OCI-LY3 (cell line): Measurements from ENCODE around the gene PPP2R2D.

Source experiments
- H2AFZ ChIP-seq: fragments of 200-600, 300-600 bp; shearing (Covaris generic); 2 replicates; pipeline ENCODE4 v1.6.0; 2014; ENCODE audit warnings: antibody characterized with exemption, low read depth, low read length
- H3K27ac ChIP-seq: fragments of 200-600, 300-600 bp; sonication (generic); 2 replicates; pipeline ENCODE4 v1.5.1; 2014; ENCODE audit warnings: mild to moderate bottlenecking, low read length, moderate library complexity, mixed read lengths
- H3K27me3 ChIP-seq: fragments of 200-600, 300-600 bp; sonication (generic); 2 replicates; pipeline ENCODE4 v1.6.1; 2014; ENCODE audit warnings: low read depth, low read length, mixed read lengths
- H3K36me3 ChIP-seq: fragments of 200-600, 300-600 bp; sonication (generic); replicated peaks from 2 replicates; pipeline ENCODE3; 2014; ENCODE audit warnings: low read depth, low read length, mixed read lengths
- H3K4me1 ChIP-seq: fragments of 300-600, 200-600 bp; sonication (generic); 2 replicates; pipeline ENCODE4 v1.6.1; 2014; ENCODE audit warnings: low read length, mixed read lengths
- H3K4me2 ChIP-seq: fragments of 200-600, 300-600 bp; sonication (generic); 2 replicates; pipeline ENCODE4 v1.6.1; 2014; ENCODE audit warnings: low read length, mixed read lengths
- H3K4me3 ChIP-seq: fragments of 300-600, 200-600 bp; sonication (generic); 2 replicates; pipeline ENCODE4 v1.5.1; 2014; ENCODE audit warnings: antibody characterized with exemption, mild to moderate bottlenecking, low read length, moderate library complexity
- H3K79me2 ChIP-seq: fragments of 300-600, 200-600 bp; shearing (Covaris generic); 2 replicates; pipeline ENCODE4 v1.6.1; 2014; ENCODE audit warnings: mild to moderate bottlenecking, low read length, mixed read lengths
- H3K9ac ChIP-seq: fragments of 300-600, 200-600 bp; shearing (Covaris generic); 2 replicates; pipeline ENCODE4 v1.6.0; 2014; ENCODE audit warnings: mild to moderate bottlenecking, low read length, moderate library complexity
- H3K9me3 ChIP-seq: fragments of 200-600, 300-600 bp; shearing (Covaris generic); 2 replicates; pipeline ENCODE4 v1.6.1; 2014; ENCODE audit warnings: low read length, mixed read lengths; ENCODE audit not compliant: insufficient read depth
- H4K20me1 ChIP-seq: fragments of 200-600, 300-600 bp; sonication (generic); 2 replicates; pipeline ENCODE4 v1.6.1; 2016; ENCODE audit warnings: low read length, mixed read lengths; ENCODE audit not compliant: insufficient read depth
- CTCF ChIP-seq: fragments of 200-600, 300-600 bp; sonication (generic); IDR thresholded peaks from 2 replicates; pipeline ENCODE4 v1.5.1; 2014; ENCODE audit warnings: antibody characterized with exemption, low read length, low read depth
- EZH2phosphoT487 ChIP-seq: fragments of 200-600 bp; shearing (Covaris generic); IDR thresholded peaks from 2 replicates; pipeline ENCODE4 v1.6.1; 2018; ENCODE audit warnings: antibody characterized with exemption, mixed run types, low read depth

PPP2R2D gene

GRCh38 chr10:131954356-131954965 is 53.7 kb downstream of the PPP2R2D start:
- Histone ChIP-seq H3K79me2 (no peaks in the 10 kb centered on the region), H3K36me3 (peaks cover 25% of the 10 kb centered on the region), H3K27ac (no peak overlapping the region), H3K27me3 (no peaks in the 10 kb centered on the region), H3K4me1 (no peaks in the 10 kb centered on the region), H3K9ac (no peak overlapping the region), H3K9me3 (no peaks in the 10 kb centered on the region), H4K20me1 (no peaks in the 10 kb centered on the region), H3K4me3 (no peak overlapping the region), H3K4me2 (no peak overlapping the region), H2AFZ (no peak overlapping the region)
- TF ChIP-seq EZH2phosphoT487 (no peak), CTCF (no peak)

GRCh38 chr10:131955591-131956340 is 55.0 kb downstream of the PPP2R2D start:
- no peaks in the 10 kb centered on the region for H4K20me1 ChIP-seq
- no peak overlapping the region for H2AFZ ChIP-seq
- no peaks in the 10 kb centered on the region for H3K4me1 ChIP-seq
- TF ChIP-seq EZH2phosphoT487 = no peak
- no peak for TF ChIP-seq CTCF
- H3K9me3 ChIP-seq = no peaks in the 10 kb centered on the region
- H3K4me3 ChIP-seq = no peak overlapping the region
- H3K27me3 ChIP-seq = no peaks in the 10 kb centered on the region
- no peak overlapping the region for H3K27ac ChIP-seq
- H3K36me3 ChIP-seq = peaks cover 25% of the 10 kb centered on the region
- H3K4me2 ChIP-seq = no peak overlapping the region
- H3K9ac ChIP-seq = no peak overlapping the region
- no peaks in the 10 kb centered on the region for H3K79me2 ChIP-seq

- no peak overlapping the region for H3K9ac ChIP-seq
- no peak for TF ChIP-seq CTCF
- TF ChIP-seq EZH2phosphoT487 = no peak
- peaks cover 21% of the 10 kb centered on the region for H3K36me3 ChIP-seq
- no peaks in the 10 kb centered on the region for H3K9me3 ChIP-seq
- H3K4me3 ChIP-seq = no peak overlapping the region
- H3K4me1 ChIP-seq = no peaks in the 10 kb centered on the region
- no peak overlapping the region for H3K4me2 ChIP-seq
- no peak overlapping the region for H3K27ac ChIP-seq
- no peaks in the 10 kb centered on the region for H3K79me2 ChIP-seq
- H2AFZ ChIP-seq = no peak overlapping the region
- no peaks in the 10 kb centered on the region for H3K27me3 ChIP-seq
- no peaks in the 10 kb centered on the region for H4K20me1 ChIP-seq
Measured at GRCh38 chr10:131959841-131960240, 59.0 kb downstream of the PPP2R2D start.

GRCh38 chr10:131960631-131961046 is 59.8 kb downstream of the PPP2R2D start:
- Histone ChIP-seq H3K79me2 (no peaks in the 10 kb centered on the region), H3K27me3 (no peaks in the 10 kb centered on the region), H3K27ac (no peak overlapping the region), H3K9me3 (no peaks in the 10 kb centered on the region), H3K4me1 (no peaks in the 10 kb centered on the region), H4K20me1 (no peaks in the 10 kb centered on the region), H3K36me3 (peaks cover 14% of the 10 kb centered on the region), H3K4me3 (no peak overlapping the region), H3K4me2 (no peak overlapping the region), H3K9ac (no peak overlapping the region), H2AFZ (no peak overlapping the region)
- no peak for TF ChIP-seq EZH2phosphoT487
- no peak for TF ChIP-seq CTCF
